Transverse colon (tissue), 4 donors: ENCODE results near the gene FOXO1.

Experiments
- CTCF ChIP-seq, 5 experiments: fragments of 200-600 bp in 3 of 5; fragments of 450-650 bp in 2 of 5; sonication (generic) in 3 of 5; IDR thresholded peaks; 1 replicate in 2 of 5; 2 replicates in 3 of 5; pipeline ENCODE4 v1.5.1; 2016 to 2017; ENCODE audit warnings: antibody characterized with exemption in 5 of 5, inconsistent platforms in 3 of 5, mild to moderate bottlenecking in 2 of 5, moderate library complexity in 1 of 5
- POLR2A ChIP-seq: fragments of 450-650 bp; IDR thresholded peaks from one replicate; pipeline ENCODE4 v1.6.1; 2016; ENCODE audit warnings: antibody characterized with exemption, mild to moderate bottlenecking, moderate library complexity
- POLR2AphosphoS5 ChIP-seq, 3 donors: sonication (generic); formaldehyde crosslinking; IDR thresholded peaks; one replicate each; pipeline ENCODE4 v1.6.1; 2016; ENCODE audit warnings: antibody characterized with exemption in 3 of 3

GRCh38 chr13:40556453-40556852 is 110.0 kb downstream of the FOXO1 start:
- TF ChIP-seq POLR2AphosphoS5 (IDR thresholded peaks at IDR 0.05) (no peak), CTCF (IDR thresholded peaks at IDR 0.05) (no peak), POLR2A (no peak)
